GM12878 (cell line): ENCODE data around the gene CD8B.

Experiments used
- CREM ChIP-seq: IDR thresholded peaks from 2 replicates; pipeline ENCODE4 v1.6.1; 2014; ENCODE audit warnings: antibody characterized with exemption, low read depth
- NFIC ChIP-seq: IDR thresholded peaks from 2 replicates; pipeline ENCODE4 v1.6.1; 2012; ENCODE audit warnings: low read depth, mild to moderate bottlenecking, inconsistent platforms, low read length, moderate library complexity
- NFXL1 ChIP-seq: fragments of 450-650 bp; IDR thresholded peaks from 2 replicates; pipeline ENCODE4 v1.6.1; 2017; ENCODE audit warnings: antibody characterized with exemption, mild to moderate bottlenecking, borderline replicate concordance
- TF ChIP-seq, protein P1 (sequence below): fragments of 450-650 bp; IDR thresholded peaks from 2 replicates; pipeline ENCODE4 v1.6.1; 2017; ENCODE audit warnings: mild to moderate bottlenecking
- TF ChIP-seq, protein P2 (sequence below): fragments of 150-350 bp; IDR thresholded peaks from 2 replicates; pipeline ENCODE4 v1.6.1; 2016; ENCODE audit warnings: low read depth, low read length
- TF ChIP-seq, protein P3 (sequence below): IDR thresholded peaks from 2 replicates; pipeline ENCODE4 v1.6.1; 2011; ENCODE audit warnings: borderline replicate concordance, low read depth, mild to moderate bottlenecking, moderate library complexity, mixed read lengths, low read length; ENCODE audit not compliant: insufficient read depth; ENCODE audit errors: extremely low read length
- TF ChIP-seq, protein P4 (sequence below): IDR thresholded peaks from 2 replicates; pipeline ENCODE4 v1.6.1; 2012; ENCODE audit warnings: low read depth, low read length, improper control_type of control experiment
- TF ChIP-seq, protein P5 (sequence below), 3 experiments: IDR thresholded peaks in 2 of 3; conservative IDR thresholded peaks in 1 of 3; 2 replicates each; pipeline ENCODE4 v1.5.1; 2011; ENCODE audit warnings: low read depth in 3 of 3, low read length in 3 of 3, mild to moderate bottlenecking in 3 of 3, control low read depth in 2 of 3, moderate library complexity in 2 of 3, inconsistent platforms in 1 of 3, mixed read lengths in 1 of 3; ENCODE audit not compliant: control insufficient read depth in 2 of 3, insufficient read depth in 1 of 3; ENCODE audit errors: extremely low read depth in 1 of 3

DNA sequence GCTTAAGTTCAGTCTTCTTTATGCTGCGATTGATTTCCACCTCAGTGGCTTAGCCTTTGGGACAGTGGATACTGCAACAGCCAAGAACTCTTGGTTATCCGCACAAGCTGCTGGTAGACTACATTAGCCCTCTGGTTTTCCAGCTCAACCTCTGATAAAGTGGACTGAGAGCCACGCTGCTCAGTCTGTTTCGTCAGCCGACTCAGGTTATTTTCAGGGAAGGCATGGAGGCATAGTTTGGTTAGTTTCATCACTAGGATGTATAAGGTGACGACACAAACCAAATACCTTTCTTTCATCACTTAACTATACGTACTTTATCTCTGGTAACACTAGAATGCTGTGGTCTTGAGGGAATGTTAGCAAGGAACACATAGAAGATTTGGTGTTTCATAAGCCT lies 85.2 kb downstream of the CD8B start:
- TF ChIP-seq NFIC (no peak), CREM (no peak), NFXL1 (no peak)
- TF ChIP-seq, protein P1, sequence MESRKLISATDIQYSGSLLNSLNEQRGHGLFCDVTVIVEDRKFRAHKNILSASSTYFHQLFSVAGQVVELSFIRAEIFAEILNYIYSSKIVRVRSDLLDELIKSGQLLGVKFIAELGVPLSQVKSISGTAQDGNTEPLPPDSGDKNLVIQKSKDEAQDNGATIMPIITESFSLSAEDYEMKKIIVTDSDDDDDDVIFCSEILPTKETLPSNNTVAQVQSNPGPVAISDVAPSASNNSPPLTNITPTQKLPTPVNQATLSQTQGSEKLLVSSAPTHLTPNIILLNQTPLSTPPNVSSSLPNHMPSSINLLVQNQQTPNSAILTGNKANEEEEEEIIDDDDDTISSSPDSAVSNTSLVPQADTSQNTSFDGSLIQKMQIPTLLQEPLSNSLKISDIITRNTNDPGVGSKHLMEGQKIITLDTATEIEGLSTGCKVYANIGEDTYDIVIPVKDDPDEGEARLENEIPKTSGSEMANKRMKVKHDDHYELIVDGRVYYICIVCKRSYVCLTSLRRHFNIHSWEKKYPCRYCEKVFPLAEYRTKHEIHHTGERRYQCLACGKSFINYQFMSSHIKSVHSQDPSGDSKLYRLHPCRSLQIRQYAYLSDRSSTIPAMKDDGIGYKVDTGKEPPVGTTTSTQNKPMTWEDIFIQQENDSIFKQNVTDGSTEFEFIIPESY = no peak
- TF ChIP-seq, protein P2, sequence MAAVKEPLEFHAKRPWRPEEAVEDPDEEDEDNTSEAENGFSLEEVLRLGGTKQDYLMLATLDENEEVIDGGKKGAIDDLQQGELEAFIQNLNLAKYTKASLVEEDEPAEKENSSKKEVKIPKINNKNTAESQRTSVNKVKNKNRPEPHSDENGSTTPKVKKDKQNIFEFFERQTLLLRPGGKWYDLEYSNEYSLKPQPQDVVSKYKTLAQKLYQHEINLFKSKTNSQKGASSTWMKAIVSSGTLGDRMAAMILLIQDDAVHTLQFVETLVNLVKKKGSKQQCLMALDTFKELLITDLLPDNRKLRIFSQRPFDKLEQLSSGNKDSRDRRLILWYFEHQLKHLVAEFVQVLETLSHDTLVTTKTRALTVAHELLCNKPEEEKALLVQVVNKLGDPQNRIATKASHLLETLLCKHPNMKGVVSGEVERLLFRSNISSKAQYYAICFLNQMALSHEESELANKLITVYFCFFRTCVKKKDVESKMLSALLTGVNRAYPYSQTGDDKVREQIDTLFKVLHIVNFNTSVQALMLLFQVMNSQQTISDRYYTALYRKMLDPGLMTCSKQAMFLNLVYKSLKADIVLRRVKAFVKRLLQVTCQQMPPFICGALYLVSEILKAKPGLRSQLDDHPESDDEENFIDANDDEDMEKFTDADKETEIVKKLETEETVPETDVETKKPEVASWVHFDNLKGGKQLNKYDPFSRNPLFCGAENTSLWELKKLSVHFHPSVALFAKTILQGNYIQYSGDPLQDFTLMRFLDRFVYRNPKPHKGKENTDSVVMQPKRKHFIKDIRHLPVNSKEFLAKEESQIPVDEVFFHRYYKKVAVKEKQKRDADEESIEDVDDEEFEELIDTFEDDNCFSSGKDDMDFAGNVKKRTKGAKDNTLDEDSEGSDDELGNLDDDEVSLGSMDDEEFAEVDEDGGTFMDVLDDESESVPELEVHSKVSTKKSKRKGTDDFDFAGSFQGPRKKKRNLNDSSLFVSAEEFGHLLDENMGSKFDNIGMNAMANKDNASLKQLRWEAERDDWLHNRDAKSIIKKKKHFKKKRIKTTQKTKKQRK = no peak
- TF ChIP-seq, protein P3, sequence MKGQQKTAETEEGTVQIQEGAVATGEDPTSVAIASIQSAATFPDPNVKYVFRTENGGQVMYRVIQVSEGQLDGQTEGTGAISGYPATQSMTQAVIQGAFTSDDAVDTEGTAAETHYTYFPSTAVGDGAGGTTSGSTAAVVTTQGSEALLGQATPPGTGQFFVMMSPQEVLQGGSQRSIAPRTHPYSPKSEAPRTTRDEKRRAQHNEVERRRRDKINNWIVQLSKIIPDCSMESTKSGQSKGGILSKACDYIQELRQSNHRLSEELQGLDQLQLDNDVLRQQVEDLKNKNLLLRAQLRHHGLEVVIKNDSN = no peak
- TF ChIP-seq, protein P4, sequence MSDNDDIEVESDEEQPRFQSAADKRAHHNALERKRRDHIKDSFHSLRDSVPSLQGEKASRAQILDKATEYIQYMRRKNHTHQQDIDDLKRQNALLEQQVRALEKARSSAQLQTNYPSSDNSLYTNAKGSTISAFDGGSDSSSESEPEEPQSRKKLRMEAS = no peak
- TF ChIP-seq, protein P5, sequence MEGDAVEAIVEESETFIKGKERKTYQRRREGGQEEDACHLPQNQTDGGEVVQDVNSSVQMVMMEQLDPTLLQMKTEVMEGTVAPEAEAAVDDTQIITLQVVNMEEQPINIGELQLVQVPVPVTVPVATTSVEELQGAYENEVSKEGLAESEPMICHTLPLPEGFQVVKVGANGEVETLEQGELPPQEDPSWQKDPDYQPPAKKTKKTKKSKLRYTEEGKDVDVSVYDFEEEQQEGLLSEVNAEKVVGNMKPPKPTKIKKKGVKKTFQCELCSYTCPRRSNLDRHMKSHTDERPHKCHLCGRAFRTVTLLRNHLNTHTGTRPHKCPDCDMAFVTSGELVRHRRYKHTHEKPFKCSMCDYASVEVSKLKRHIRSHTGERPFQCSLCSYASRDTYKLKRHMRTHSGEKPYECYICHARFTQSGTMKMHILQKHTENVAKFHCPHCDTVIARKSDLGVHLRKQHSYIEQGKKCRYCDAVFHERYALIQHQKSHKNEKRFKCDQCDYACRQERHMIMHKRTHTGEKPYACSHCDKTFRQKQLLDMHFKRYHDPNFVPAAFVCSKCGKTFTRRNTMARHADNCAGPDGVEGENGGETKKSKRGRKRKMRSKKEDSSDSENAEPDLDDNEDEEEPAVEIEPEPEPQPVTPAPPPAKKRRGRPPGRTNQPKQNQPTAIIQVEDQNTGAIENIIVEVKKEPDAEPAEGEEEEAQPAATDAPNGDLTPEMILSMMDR (IDR thresholded peaks at IDR 0.05 in 2 of 3, conservative IDR thresholded peaks at IDR 0.05 in 1 of 3; ENCODE audit: control insufficient read depth in 2 of 3, extremely low read depth in 1 of 3, insufficient read depth in 1 of 3, low read depth in 3 of 3, low read length in 3 of 3) = no peak
